Superior temporal gyrus (tissue), 1 donor: Measurements from ENCODE around the gene LRRFIP2.

Source experiments
- DNase-seq: peaks from one replicate; pipeline ENCODE4 v3.0.0-alpha.2; 2016; ENCODE audit errors: extremely low spot score

LRRFIP2 gene

GRCh38 chr3:37025561-37026335 is 148.6 kb downstream of the LRRFIP2 start:
- no peak for DNase-seq

- no peak for DNase-seq
These were observed 149.5 kb downstream of the LRRFIP2 start for GRCh38 chr3:37024820-37025405.

- no peak for DNase-seq
These were observed 150.3 kb downstream of the LRRFIP2 start for GRCh38 chr3:37024092-37024491.

- DNase-seq, result no peak
These were observed 156.7 kb downstream of the LRRFIP2 start for GRCh38 chr3:37017683-37018082.

GRCh38 chr3:37016903-37017302 is 157.5 kb downstream of the LRRFIP2 start:
- no peak for DNase-seq

GRCh38 chr3:37015642-37016041 is 158.7 kb downstream of the LRRFIP2 start:
- DNase-seq, result no peak

GRCh38 chr3:37014620-37015019 is 159.8 kb downstream of the LRRFIP2 start:
- no peak for DNase-seq
